Subcutaneous abdominal adipose tissue (tissue), 5 donors: ENCODE data around the gene NKD1.

Experiments
- H3K27ac ChIP-seq: one replicate; pipeline ENCODE4 v1.7.0; 2013; ENCODE audit warnings: low read depth, mild to moderate bottlenecking, inconsistent platforms, low read length, moderate library complexity
- H3K27me3 ChIP-seq, 5 donors: one replicate each; pipeline ENCODE4 v1.7.0; 2013; ENCODE audit warnings: low read length in 5 of 5, inconsistent platforms in 1 of 5; ENCODE audit not compliant: control insufficient read depth in 5 of 5, insufficient read depth in 4 of 5
- H3K36me3 ChIP-seq, 5 donors: one replicate each; pipeline ENCODE4 v1.7.0; 2013; ENCODE audit warnings: low read length in 5 of 5; ENCODE audit not compliant: control insufficient read depth in 5 of 5, insufficient read depth in 5 of 5
- H3K4me1 ChIP-seq, 5 donors: one replicate each; pipeline ENCODE4 v1.7.0; 2013; ENCODE audit warnings: low read length in 5 of 5, mild to moderate bottlenecking in 3 of 5, moderate library complexity in 1 of 5; ENCODE audit not compliant: control insufficient read depth in 5 of 5, insufficient read depth in 5 of 5
- H3K4me3 ChIP-seq, 5 donors: one replicate each; pipeline ENCODE4 v1.7.0; 2013; ENCODE audit warnings: low read length in 5 of 5, low read depth in 1 of 5
- H3K9ac ChIP-seq, 5 donors: one replicate each; pipeline ENCODE4 v1.7.0; 2013; ENCODE audit warnings: low read length in 5 of 5, mild to moderate bottlenecking in 4 of 5, moderate library complexity in 3 of 5
- H3K9me3 ChIP-seq, 5 donors: one replicate each; pipeline ENCODE4 v1.7.0; 2013; ENCODE audit warnings: low read length in 5 of 5; ENCODE audit not compliant: control insufficient read depth in 5 of 5
- donor health status: healthy.
- donor health status: healthy.
- donor health status: healthy.
- donor health status: healthy.
- donor health status: healthy.

The NKD1 gene

DNA sequence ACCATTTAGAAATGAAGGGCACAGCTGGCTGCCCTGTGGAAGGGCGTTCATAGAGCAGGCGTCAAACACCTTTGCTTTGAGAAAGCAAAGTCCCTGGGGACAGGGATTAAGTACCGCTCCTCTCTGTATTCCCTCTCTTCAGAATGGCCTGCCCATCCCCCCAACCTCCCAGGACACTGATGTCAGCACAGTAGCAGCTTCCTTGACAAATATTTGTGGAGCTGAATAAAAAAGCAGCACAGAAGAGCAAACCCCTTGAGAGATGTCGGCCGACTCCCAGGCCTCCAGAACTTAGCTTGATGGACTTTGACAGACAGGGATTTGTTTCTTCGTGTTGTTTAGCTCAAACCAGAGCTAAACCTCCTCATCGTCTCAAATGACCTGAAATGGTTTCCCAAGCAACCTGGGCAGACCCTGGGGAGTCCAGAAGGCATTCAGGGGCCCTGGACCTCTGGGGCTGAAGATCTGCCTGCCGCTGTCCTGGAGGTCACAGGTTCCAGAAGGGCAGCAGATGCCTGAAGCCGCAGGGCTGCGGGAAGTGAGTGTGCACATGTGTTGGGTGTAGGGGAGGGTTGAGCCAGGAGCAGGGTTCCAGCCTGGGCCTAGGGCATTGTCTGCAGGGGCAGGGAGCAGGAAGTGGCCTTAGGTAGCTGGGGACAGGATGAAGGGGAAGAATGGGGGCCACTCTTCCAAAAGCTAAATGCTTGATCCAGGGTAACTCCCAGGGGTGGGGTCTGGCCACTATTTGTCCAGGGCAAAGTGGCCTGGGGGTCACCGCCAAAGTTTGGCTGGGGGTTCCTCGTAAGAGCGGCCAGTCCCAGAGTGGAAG, 42.3 kb upstream of the NKD1 start:
- Histone ChIP-seq H3K27me3 (peaks cover 0 to 12% (median 8%) of the 10 kb centered on the region in 5 donors), H3K9me3 (peaks cover 0 to 5% (median 3%) of the 10 kb centered on the region in 5 donors), H3K27ac (no peak overlapping the region), H3K4me1 (no peaks in the 10 kb centered on the region), H3K4me3 (no peak overlapping the region), H3K9ac (no peak overlapping the region), H3K36me3 (no peaks in the 10 kb centered on the region)

DNA sequence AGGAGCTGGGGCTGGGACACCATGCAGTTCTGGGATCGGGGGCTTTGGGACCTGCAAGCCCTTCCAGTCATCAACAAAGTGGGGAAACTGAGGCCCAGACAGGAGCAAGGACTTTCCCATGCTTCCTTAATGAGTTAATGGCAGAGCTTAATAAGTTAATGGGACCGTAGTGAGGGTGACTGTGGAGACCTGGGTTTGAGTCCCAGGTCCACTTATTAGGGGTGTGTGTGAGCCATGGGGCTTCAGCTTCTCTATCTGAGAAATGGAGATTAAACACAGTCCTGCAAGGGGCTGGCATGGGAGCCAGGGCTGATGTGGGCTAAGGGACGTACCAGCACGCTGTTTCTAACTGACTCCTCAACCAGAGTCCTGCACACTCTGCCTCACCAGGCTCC, 41.7 kb upstream of the NKD1 start:
- H3K27ac ChIP-seq: no peak overlapping the region
- no peaks in the 10 kb centered on the region for H3K4me1 ChIP-seq
- H3K27me3 ChIP-seq: peaks cover 0 to 12% (median 8%) of the 10 kb centered on the region in 5 donors
- H3K9ac ChIP-seq: no peak overlapping the region
- no peak overlapping the region for H3K4me3 ChIP-seq
- H3K9me3 ChIP-seq: peaks cover 0 to 5% (median 3%) of the 10 kb centered on the region in 5 donors
- no peaks in the 10 kb centered on the region for H3K36me3 ChIP-seq

DNA sequence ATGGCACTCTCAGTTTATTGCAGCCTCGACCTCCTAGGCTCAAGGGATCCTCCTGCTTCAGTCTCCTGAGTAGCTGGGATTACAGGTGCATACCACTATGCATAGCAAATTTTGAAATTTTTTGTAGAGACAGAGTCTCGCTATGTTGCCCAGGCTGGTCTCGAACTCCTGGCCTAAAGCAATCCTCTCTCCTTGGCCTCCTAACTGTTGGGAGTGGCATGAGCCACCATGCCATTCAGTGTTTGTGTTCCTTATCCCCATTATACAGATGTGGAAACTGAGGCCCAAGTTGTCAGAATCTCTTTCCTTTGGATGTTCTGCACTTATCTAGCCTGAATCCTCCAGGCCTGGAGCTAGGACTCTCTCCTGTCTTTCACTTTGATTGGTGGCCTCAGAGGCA, 40.8 kb upstream of the NKD1 start:
- H3K9me3 ChIP-seq: peaks cover 0 to 3% (median 0%) of the 10 kb centered on the region in 5 donors
- H3K27me3 ChIP-seq: peaks cover 0 to 9% (median 7%) of the 10 kb centered on the region in 5 donors
- H3K9ac ChIP-seq: no peak overlapping the region
- no peaks in the 10 kb centered on the region for H3K4me1 ChIP-seq
- no peak overlapping the region for H3K27ac ChIP-seq
- H3K36me3 ChIP-seq: no peaks in the 10 kb centered on the region
- no peak overlapping the region for H3K4me3 ChIP-seq

DNA sequence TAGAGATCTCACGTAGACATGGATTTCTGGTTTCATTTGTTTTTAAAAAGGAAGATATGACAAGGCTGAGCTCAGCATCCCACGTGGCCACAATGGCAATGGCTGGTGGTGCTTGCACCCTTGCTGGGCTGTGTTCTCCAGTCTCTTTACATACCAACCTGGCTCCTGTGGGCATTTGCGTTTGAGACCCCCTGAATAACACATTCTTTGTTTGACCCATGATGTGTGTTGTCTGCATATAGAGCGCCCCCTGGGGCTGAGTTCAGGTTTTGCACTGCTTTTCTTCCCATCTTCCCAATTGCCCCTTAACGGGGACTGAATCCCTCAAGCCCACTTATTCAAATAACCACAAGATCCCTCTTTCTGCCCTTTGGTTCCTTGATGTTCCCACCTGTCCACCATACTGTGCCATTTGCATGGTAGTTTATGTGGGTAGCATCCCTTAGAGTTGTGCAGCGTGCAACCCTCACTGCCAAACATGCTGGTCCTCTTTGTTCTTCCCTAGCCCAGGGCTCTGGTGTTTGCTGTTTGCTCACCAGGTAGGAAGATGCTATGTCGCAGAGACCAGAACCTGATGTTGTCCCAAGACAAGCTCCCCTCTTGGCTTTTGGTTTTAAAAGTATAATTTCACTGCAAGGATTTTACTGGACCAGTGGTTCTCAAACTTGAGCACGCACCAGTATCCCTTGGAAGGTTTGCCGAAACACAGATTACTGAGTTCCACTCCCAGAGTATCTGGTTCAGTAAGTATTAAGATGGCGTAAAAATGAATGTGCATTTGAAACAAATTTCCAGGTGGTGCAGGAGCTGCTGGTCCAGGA, 38.5 kb upstream of the NKD1 start:
- Histone ChIP-seq H3K27me3 (peaks cover 0 to 6% (median 3%) of the 10 kb centered on the region in 5 donors), H3K4me3 (no peak overlapping the region), H3K4me1 (no peaks in the 10 kb centered on the region), H3K27ac (no peak overlapping the region), H3K9ac (no peak overlapping the region), H3K9me3 (peaks cover 0 to 5% (median 4%) of the 10 kb centered on the region in 5 donors), H3K36me3 (no peaks in the 10 kb centered on the region)

DNA sequence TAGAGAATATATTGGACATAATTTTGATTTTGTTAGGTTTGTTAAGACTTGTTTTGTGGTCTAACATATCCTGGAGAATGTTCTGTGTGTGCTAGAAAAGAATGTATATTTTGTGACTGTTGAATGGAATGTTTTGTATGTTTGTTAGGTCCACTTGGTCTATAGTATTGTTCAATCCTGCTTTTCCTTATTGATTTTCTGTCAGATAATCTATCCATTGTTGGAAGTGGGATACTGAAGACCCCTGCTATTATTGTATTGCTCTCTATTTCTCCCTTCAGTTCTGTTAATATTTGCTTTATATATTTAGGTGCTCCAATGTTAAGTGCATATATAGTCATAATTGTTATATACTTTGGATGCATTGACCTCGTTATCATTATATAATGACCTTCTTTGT, 33.0 kb upstream of the NKD1 start:
- Histone ChIP-seq H3K4me1 (no peaks in the 10 kb centered on the region), H3K27me3 (peaks cover 0 to under 1% (median 0%) of the 10 kb centered on the region in 5 donors), H3K9ac (no peak overlapping the region), H3K4me3 (no peak overlapping the region), H3K27ac (no peak overlapping the region), H3K36me3 (no peaks in the 10 kb centered on the region), H3K9me3 (peaks cover 5 to 31% (median 15%) of the 10 kb centered on the region in 5 donors)

DNA sequence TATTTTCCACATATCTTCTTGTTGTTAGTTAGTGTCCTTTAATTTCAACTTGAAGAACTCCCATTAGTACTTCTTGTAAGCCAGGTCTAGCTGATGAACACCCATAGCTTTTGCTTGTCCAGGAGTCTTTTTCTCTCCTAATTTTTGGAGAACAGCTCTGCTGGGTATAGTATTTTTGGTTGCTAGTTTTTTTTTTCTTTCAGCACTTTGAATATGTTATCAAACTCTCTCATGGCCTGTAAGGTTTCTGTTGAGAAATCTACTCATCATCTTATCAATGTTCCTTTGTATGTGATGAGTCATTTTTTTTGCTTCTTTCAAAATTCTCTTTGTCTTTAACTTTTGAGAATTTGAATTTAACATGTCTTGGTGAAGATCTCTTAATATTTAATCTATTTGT, 31.8 kb upstream of the NKD1 start:
- H3K27me3 ChIP-seq: peaks cover 1 to 7% (median 2%) of the 10 kb centered on the region in 5 donors
- H3K36me3 ChIP-seq: no peaks in the 10 kb centered on the region
- no peaks in the 10 kb centered on the region for H3K4me1 ChIP-seq
- H3K27ac ChIP-seq: no peak overlapping the region
- no peak overlapping the region for H3K9ac ChIP-seq
- H3K9me3 ChIP-seq: peaks cover 5 to 31% (median 15%) of the 10 kb centered on the region in 5 donors
- no peak overlapping the region for H3K4me3 ChIP-seq

DNA sequence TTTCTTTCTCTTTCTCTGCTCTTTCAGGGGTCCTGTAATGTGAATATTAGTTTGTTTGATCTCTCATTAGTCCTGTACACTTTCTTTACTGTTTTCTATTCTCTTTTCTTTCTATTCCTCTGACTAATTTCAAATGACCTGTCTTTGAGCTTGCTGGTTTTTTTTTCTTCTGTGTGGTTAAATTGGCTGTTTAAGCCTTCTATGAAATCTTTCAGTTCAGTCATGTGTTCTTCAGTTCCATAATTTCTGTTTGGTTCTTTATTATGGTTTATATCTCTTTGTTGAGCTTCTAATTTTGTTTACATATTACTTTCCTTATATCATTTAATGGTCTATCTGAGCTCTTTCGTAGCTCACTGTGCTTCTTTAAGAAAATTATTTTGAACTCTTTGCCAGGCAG, 31.3 kb upstream of the NKD1 start:
- Histone ChIP-seq H3K4me3 (no peak overlapping the region), H3K27ac (no peak overlapping the region), H3K27me3 (peaks cover 4 to 12% (median 6%) of the 10 kb centered on the region in 5 donors), H3K4me1 (no peaks in the 10 kb centered on the region), H3K36me3 (no peaks in the 10 kb centered on the region), H3K9me3 (peaks cover 5 to 31% (median 15%) of the 10 kb centered on the region in 5 donors), H3K9ac (no peak overlapping the region)

DNA sequence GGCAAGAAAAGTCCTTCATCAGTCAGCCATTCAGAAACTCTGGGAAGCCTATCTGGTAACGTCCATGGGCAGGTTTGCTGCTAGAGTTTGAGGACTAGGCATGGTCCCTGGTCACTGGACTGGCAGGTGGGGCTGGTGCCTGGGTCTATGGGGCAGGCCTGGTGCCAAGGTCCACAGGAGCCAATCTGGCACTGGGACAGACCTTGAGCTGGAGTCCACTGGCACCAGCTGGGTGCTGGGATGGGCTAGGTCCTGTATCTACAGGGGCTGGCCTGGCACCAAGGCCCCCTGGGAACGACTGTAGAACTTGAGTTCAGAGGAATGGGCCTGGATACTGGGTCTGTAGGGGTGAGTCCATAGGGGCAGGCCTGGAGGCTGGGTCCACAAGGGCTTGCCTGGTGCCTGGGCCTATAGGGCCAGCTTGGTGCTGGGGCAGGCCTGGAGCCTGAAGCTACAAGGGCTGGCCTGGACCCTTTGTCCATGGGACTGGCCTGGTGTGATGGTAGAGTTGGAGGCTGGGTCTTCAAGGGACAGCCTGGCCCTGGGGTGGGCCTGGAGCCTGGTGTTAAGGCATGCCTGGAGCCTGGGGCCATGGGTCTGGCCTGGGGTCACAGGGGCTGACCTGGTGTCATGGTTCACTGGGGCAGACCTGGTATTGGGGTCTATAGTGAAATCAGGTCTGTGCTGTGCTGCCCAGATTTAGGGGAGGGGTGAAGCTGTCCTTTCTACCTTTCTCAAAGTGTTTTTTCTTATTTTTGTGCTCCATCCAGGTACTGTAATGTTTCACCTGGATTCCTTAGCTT, 30.5 kb upstream of the NKD1 start:
- Histone ChIP-seq H3K4me1 (no peaks in the 10 kb centered on the region), H3K27me3 (peaks cover 4 to 18% (median 11%) of the 10 kb centered on the region in 5 donors), H3K9me3 (peaks cover 5 to 31% (median 12%) of the 10 kb centered on the region in 5 donors)

DNA sequence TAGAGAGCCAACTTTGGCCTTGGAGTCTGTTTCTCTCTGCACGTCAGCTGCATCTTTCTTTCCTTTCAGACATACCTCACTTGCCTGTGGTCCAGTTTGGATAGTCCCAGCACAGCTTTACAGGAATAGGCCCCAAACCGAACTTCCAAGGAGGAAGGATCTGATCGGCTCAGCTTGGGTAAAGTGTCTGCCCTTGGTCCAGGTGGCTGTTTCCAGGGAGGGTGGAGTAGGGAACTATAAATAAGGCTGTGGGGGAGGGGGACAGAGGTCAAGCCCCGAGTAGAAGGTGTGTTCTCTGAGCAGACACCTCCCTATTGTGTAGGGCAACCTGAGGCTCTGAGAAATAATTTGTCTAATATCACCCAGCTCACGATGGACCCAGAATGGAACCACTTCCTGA, 29.2 kb upstream of the NKD1 start:
- Histone ChIP-seq H3K4me1 (no peaks in the 10 kb centered on the region), H3K27me3 (peaks cover 9 to 25% (median 13%) of the 10 kb centered on the region in 5 donors), H3K9ac (no peak overlapping the region), H3K27ac (no peak overlapping the region), H3K36me3 (no peaks in the 10 kb centered on the region), H3K4me3 (no peak overlapping the region), H3K9me3 (peaks cover 5 to 28% (median 10%) of the 10 kb centered on the region in 5 donors)

More for the DNA sequence above, 30.5 kb upstream of the NKD1 start:
- H3K4me3 ChIP-seq: no peak overlapping the region
- H3K36me3 ChIP-seq: no peaks in the 10 kb centered on the region
- no peak overlapping the region for H3K27ac ChIP-seq
- no peak overlapping the region for H3K9ac ChIP-seq
